HepG2 (cell line): ENCODE data around the gene C1R. TPM values are rescaled to one million over a fixed set of nuclear protein-coding genes. Genes with fewer than 3 reads are reported as not detected.

ENCODE experiments used
- CHD2 ChIP-seq: IDR thresholded peaks from 2 replicates; pipeline ENCODE4 v1.6.1; 2011; ENCODE audit warnings: low read depth, low read length, improper control_type of control experiment
- CREB3 ChIP-seq: sonication (generic); formaldehyde crosslinking; IDR thresholded peaks from 2 replicates; pipeline ENCODE4 v1.5.0; 2020; ENCODE audit warnings: missing genetic modification reagents
- GABPA ChIP-seq, 2 experiments: IDR thresholded peaks; 2 replicates each; pipeline ENCODE4 v1.6.1; 2011 to 2016; ENCODE audit warnings: low read depth in 2 of 2, low read length in 1 of 2, missing biosample characterization in 1 of 2, missing genetic modification characterization in 1 of 2
- GATAD1 ChIP-seq: IDR thresholded peaks from 2 replicates; pipeline ENCODE4 v1.6.1; 2016; ENCODE audit warnings: missing genetic modification reagents, missing compliant biosample characterization
- NBN ChIP-seq: fragments of 450-650 bp; conservative IDR thresholded peaks from 2 replicates; pipeline ENCODE4 v1.6.1; 2017
- NR2F6 ChIP-seq, 2 experiments: IDR thresholded peaks; 2 replicates each; pipeline ENCODE4 v1.6.1; 2016; ENCODE audit warnings: antibody characterized with exemption in 1 of 2, mild to moderate bottlenecking in 1 of 2
- PITX1 ChIP-seq: sonication (generic); formaldehyde crosslinking; IDR thresholded peaks from 2 replicates; pipeline ENCODE4 v1.5.1; 2020; ENCODE audit warnings: mild to moderate bottlenecking, missing genetic modification reagents
- SAFB2 ChIP-seq: sonication (generic); formaldehyde crosslinking; IDR thresholded peaks from 2 replicates; pipeline ENCODE4 v1.5.1; 2020; ENCODE audit warnings: missing genetic modification reagents, low read depth, mild to moderate bottlenecking, borderline replicate concordance
- TARDBP ChIP-seq: sonication (generic); formaldehyde crosslinking; IDR thresholded peaks from 2 replicates; pipeline ENCODE4 v1.8.0; 2022; ENCODE audit warnings: mild to moderate bottlenecking, missing genetic modification reagents
- TBL1XR1 ChIP-seq: fragments of 150-350 bp; IDR thresholded peaks from 2 replicates; pipeline ENCODE4 v1.6.1; 2014; ENCODE audit warnings: borderline replicate concordance, low read length; ENCODE audit not compliant: partially characterized antibody
- ZFAT ChIP-seq: sonication (generic); formaldehyde crosslinking; conservative IDR thresholded peaks from 2 replicates; pipeline ENCODE4 v1.8.1; 2023; ENCODE audit warnings: missing genetic modification reagents, inconsistent platforms
- ZFP36L1 ChIP-seq: sonication (generic); formaldehyde crosslinking; IDR thresholded peaks from 2 replicates; pipeline ENCODE4 v1.8.0; 2022; ENCODE audit warnings: mild to moderate bottlenecking, missing genetic modification reagents, moderate library complexity
- ZNF205 ChIP-seq: IDR thresholded peaks from 2 replicates; pipeline ENCODE4 v1.6.1; 2018; ENCODE audit warnings: missing biosample characterization, missing genetic modification reagents
- ZNF33A ChIP-seq: sonication (generic); formaldehyde crosslinking; IDR thresholded peaks from 2 replicates; pipeline ENCODE4 v1.5.1; 2020; ENCODE audit warnings: missing genetic modification reagents, mild to moderate bottlenecking, moderate library complexity, borderline replicate concordance
- ZNF512B ChIP-seq: sonication (generic); formaldehyde crosslinking; IDR thresholded peaks from 2 replicates; pipeline ENCODE4 v1.5.1; 2020; ENCODE audit warnings: missing genetic modification reagents, mild to moderate bottlenecking, borderline replicate concordance
- ZNF674 ChIP-seq: sonication (generic); formaldehyde crosslinking; IDR thresholded peaks from 2 replicates; pipeline ENCODE4 v1.5.0; 2020; ENCODE audit warnings: low read depth, mild to moderate bottlenecking, missing genetic modification reagents
- ZNF710 ChIP-seq: sonication (generic); formaldehyde crosslinking; IDR thresholded peaks from 2 replicates; pipeline ENCODE4 v1.5.0; 2020; ENCODE audit warnings: mild to moderate bottlenecking, missing genetic modification reagents, borderline replicate concordance
- ZNF737 ChIP-seq: sonication (generic); formaldehyde crosslinking; IDR thresholded peaks from 2 replicates; pipeline ENCODE4 v1.5.0; 2020; ENCODE audit warnings: missing genetic modification reagents, mild to moderate bottlenecking, borderline replicate concordance
- ZNF784 ChIP-seq: sonication (generic); formaldehyde crosslinking; IDR thresholded peaks from 2 replicates; pipeline ENCODE4 v1.5.1; 2020; ENCODE audit warnings: missing genetic modification reagents, mild to moderate bottlenecking, borderline replicate concordance
- ZNF792 ChIP-seq: IDR thresholded peaks from 2 replicates; pipeline ENCODE4 v1.6.1; 2016
- ZSCAN30 ChIP-seq: sonication (generic); formaldehyde crosslinking; IDR thresholded peaks from 2 replicates; pipeline ENCODE4 v1.5.0; 2020; ENCODE audit warnings: mild to moderate bottlenecking, missing genetic modification reagents
- polyA plus RNA-seq, 8 experiments: library from polyadenylated mRNA; depleted of rRNA in 3 of 8; stranded (reverse) in 7 of 8; unstranded in 1 of 8; fragments of >200 nt; fragmentation: Illumina TruSeq in 4 of 8; extraction: Trizol in 4 of 8; gene quantifications; 2 replicates each; pipeline versions ENCODE4 v1.2.1 to v1.2.3, GENCODE V29; 2011 to 2016; ENCODE audit warnings: low read depth in 4 of 8, missing spikeins in 1 of 8, mixed read lengths in 1 of 8; ENCODE audit not compliant: insufficient read depth in 1 of 8
- total RNA-seq, 5 experiments: library from RNA; depleted of rRNA; stranded (reverse); fragments of >200 nt; fragmentation: Illumina TruSeq; extraction: Trizol; gene quantifications; 2 replicates each; pipeline ENCODE4 v1.2.3, GENCODE V29; 2016; ENCODE audit warnings: low read depth in 1 of 5

C1R gene
- total and polyA plus RNA-seq, 2 of the 13 experiments (the other 11 are each of a cell fraction or from before 2014, with no cell fraction given) = 3.5 to 6.5 TPM

GRCh38 chr12:7127916-7128626 lies 35.8 kb upstream of the C1R start (continued):
- TF ChIP-seq ZNF512B (CRISPR knock-in tag) = 0 out of 2 replicates have a peak, but pooled peaks have one; percentile 87
- no peak for TF ChIP-seq ZNF205 (CRISPR knock-in tag)
- no peak for TF ChIP-seq ZNF710 (CRISPR knock-in tag)
- TF ChIP-seq ZNF784 = no peak; the same call in 1 of the 2 replicates
- TF ChIP-seq CHD2 = no peak
- TF ChIP-seq PITX1 (CRISPR knock-in tag) = peak; percentile 62
- TF ChIP-seq TBL1XR1 = no peak
- TF ChIP-seq ZNF33A = no peak
- TF ChIP-seq TARDBP (CRISPR knock-in tag) = 0 out of 2 replicates have a peak, but pooled peaks have one; percentile 65
- peak; percentile 44; the same call in 1 of the 2 replicates for TF ChIP-seq GATAD1 (CRISPR knock-in tag)
- TF ChIP-seq NR2F6 (IDR thresholded peaks at IDR 0.05) = peak; percentile 77
- no peak for TF ChIP-seq NR2F6 (CRISPR knock-in tag; IDR thresholded peaks at IDR 0.05)
- no peak for TF ChIP-seq ZSCAN30
- no peak for TF ChIP-seq CREB3 (CRISPR knock-in tag)
- TF ChIP-seq GABPA (IDR thresholded peaks at IDR 0.05; ENCODE audit: low read depth, low read length) = peak; percentile 39
- peak; percentile 68 for TF ChIP-seq GABPA (CRISPR knock-in tag; IDR thresholded peaks at IDR 0.05; ENCODE audit: low read depth)
- 0 out of 2 replicates have a peak, but pooled peaks have one; percentile 43 for TF ChIP-seq ZNF674 (CRISPR knock-in tag)
- no peak for TF ChIP-seq ZNF792 (CRISPR knock-in tag)
- TF ChIP-seq ZNF737 (CRISPR knock-in tag) = peak; percentile 34; the same call in 1 of the 2 replicates
- no peak for TF ChIP-seq NBN
- TF ChIP-seq SAFB2 (CRISPR knock-in tag) = peak; percentile 26; the same call in 1 of the 2 replicates
- 0 out of 2 replicates have a peak, but pooled peaks have one; percentile 23 for TF ChIP-seq ZFP36L1
- no peak for TF ChIP-seq ZFAT (CRISPR knock-in tag)
